Measurements from ENCODE around the gene ADAM22. TPM values are rescaled to one million over a fixed set of nuclear protein-coding genes. Genes with fewer than 3 reads are reported as not detected.
"Not testable (repeated sequence)": the region's sequence is repeated elsewhere in the genome, so short reads cannot be mapped to it uniquely, and the experiment has no call there.

The ADAM22 gene
- total and polyA plus RNA-seq, 12 donors: 2.3 to 35.0 (median 17.0) TPM

GRCh38 chr7:87895363-87895762 lies 38.7 kb upstream of the ADAM22 start:
- Histone ChIP-seq H3K4me3 (no peak overlapping the region), H3K9me3 (replicated peaks in 1 of 3) (no peaks in the 10 kb centered on the region), H3K36me3 (replicated peaks in 1 of 2) (peaks cover 0 to 3% of the 10 kb centered on the region in 2 donors), H3K27me3 (no peaks in the 10 kb centered on the region), H3K27ac (no peak overlapping the region), H3K4me1 (replicated peaks in 1 of 2) (no peaks in the 10 kb centered on the region)
- TF ChIP-seq POLR2A (IDR thresholded peaks at IDR 0.05) (no peak), CTCF (IDR thresholded peaks at IDR 0.05) (no peak)
- intact Hi-C loops (cut with DNase I): no loop called here
- DNase-seq: no peak
- WGBS, 4 donors: 95 to 98% (median 96%) methylated on average over 2 of the region's 2 CpGs

GRCh38 chr7:87899255-87899654 lies 34.8 kb upstream of the ADAM22 start:
- Histone ChIP-seq H3K9me3 (replicated peaks in 1 of 3) (no peaks in the 10 kb centered on the region), H3K36me3 (replicated peaks in 1 of 2) (peaks cover 0 to 3% of the 10 kb centered on the region in 2 donors), H3K4me1 (replicated peaks in 1 of 2) (no peaks in the 10 kb centered on the region), H3K4me3 (no peak overlapping the region), H3K27ac (no peak overlapping the region), H3K27me3 (no peaks in the 10 kb centered on the region)
- TF ChIP-seq CTCF (IDR thresholded peaks at IDR 0.05) (no peak), POLR2A (IDR thresholded peaks at IDR 0.05) (no peak)
- intact Hi-C loops (cut with DNase I): no loop called here
- no peak for DNase-seq
- WGBS, 4 donors: 96 to 99% (median 98%) methylated on average over 2 of the region's 2 CpGs

DNA sequence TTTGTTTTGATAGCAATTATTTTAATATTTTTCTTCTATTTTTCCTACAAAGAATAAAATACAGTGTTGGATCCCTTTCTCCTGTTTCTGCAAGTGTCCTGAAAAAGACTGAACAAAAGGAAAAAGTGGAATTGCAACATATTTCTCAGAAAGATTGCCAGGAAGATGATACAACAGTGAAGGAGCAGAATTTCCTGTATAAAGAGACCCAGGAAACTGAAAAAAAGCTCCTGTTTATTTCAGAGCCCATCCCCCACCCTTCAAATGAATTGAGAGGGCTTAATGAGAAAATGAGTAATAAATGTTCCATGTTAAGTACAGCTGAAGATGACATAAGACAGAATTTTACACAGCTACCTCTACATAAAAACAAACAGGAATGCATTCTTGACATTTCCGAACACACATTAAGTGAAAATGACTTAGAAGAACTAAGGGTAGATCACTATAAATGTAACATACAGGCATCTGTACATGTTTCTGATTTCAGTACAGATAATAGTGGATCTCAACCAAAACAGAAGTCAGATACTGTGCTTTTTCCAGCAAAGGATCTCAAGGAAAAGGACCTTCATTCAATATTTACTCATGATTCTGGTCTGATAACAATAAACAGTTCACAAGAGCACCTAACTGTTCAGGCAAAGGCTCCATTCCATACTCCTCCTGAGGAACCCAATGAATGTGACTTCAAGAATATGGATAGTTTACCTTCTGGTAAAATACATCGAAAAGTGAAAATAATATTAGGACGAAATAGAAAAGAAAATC lies 26.7 kb upstream of the ADAM22 start:
- H3K27me3 ChIP-seq; H3K9me3 ChIP-seq (replicated peaks in 1 of 3); H3K4me3 ChIP-seq; H3K36me3 ChIP-seq (replicated peaks in 1 of 2); H3K27ac ChIP-seq; H3K4me1 ChIP-seq (replicated peaks in 1 of 2); intact Hi-C loops (cut with DNase I); DNase-seq: not testable (repeated sequence)
- WGBS, 4 donors: 95 to 99% (median 97%) methylated on average over 3 of the region's 3 CpGs

- H3K27ac ChIP-seq; DNase-seq; H3K9me3 ChIP-seq (replicated peaks in 1 of 3); H3K36me3 ChIP-seq (replicated peaks in 1 of 2); H3K4me3 ChIP-seq; H3K27me3 ChIP-seq; intact Hi-C loops (cut with DNase I); H3K4me1 ChIP-seq (replicated peaks in 1 of 2): not testable (repeated sequence)
- 96 to 100% (median 97%) methylated on average over 4 of the region's 4 CpGs for WGBS, 4 donors
Observed at GRCh38 chr7:87908814-87909213, 25.2 kb upstream of the ADAM22 start.

- Histone ChIP-seq H3K27me3 (no peaks in the 10 kb centered on the region), H3K36me3 (replicated peaks in 1 of 2) (no peaks in the 10 kb centered on the region), H3K27ac (no peak overlapping the region), H3K4me3 (no peak overlapping the region), H3K9me3 (replicated peaks in 1 of 3) (no peaks in the 10 kb centered on the region), H3K4me1 (replicated peaks in 1 of 2) (peaks cover 0 to under 1% of the 10 kb centered on the region in 2 donors)
- no peak for TF ChIP-seq CTCF (IDR thresholded peaks at IDR 0.05)
- TF ChIP-seq POLR2A (IDR thresholded peaks at IDR 0.05): no peak
- intact Hi-C loops (cut with DNase I): no loop called here
- 83 to 92% (median 87%) methylated on average over 4 of the region's 4 CpGs for WGBS, 4 donors
- no peak for DNase-seq
Observed at GRCh38 chr7:87912121-87912520, 21.9 kb upstream of the ADAM22 start.
